ENCODE data around the gene BSCL2.

The BSCL2 gene

GRCh38 chr11:62716206-62716605 lies 9.0 kb upstream of the BSCL2 start:
- Histone ChIP-seq H3K27me3 (ENCODE audit: control insufficient read depth, low read length) (no peaks in the 10 kb centered on the region), H3K4me2 (ENCODE audit: low read length) (no peak overlapping the region), H3K79me2 (ENCODE audit: control insufficient read depth, low read length) (peaks cover 48% of the 10 kb centered on the region), H4K20me1 (ENCODE audit: control insufficient read depth, insufficient read depth, low read depth, low read length) (no peaks in the 10 kb centered on the region), H3K27ac (ENCODE audit: low read depth, low read length) (no peak overlapping the region), H3K4me1 (ENCODE audit: control insufficient read depth, low read length) (no peaks in the 10 kb centered on the region), H3K4me3 (ENCODE audit: low read length) (no peak overlapping the region), H3K36me3 (ENCODE audit: control insufficient read depth, low read length) (peaks cover 95% of the 10 kb centered on the region), H3K9me2 (replicated peaks; ENCODE audit: control insufficient read depth, low read length) (no peaks in the 10 kb centered on the region), H3K9me3 (ENCODE audit: control insufficient read depth, insufficient read depth, low read length) (no peaks in the 10 kb centered on the region), H3F3A (ENCODE audit: control insufficient read depth, insufficient read depth) (peaks cover 50% of the 10 kb centered on the region)
- TF ChIP-seq EZH2phosphoT487 (IDR thresholded peaks at IDR 0.05; ENCODE audit: borderline replicate concordance, low read length): no peak
- TF ChIP-seq CTCF (IDR thresholded peaks at IDR 0.05; ENCODE audit: low read depth, low read length, poor library complexity, severe bottlenecking): no peak

- no peaks in the 10 kb centered on the region for H3K9me3 ChIP-seq (ENCODE audit: control insufficient read depth, insufficient read depth, low read length)
- H3K27me3 ChIP-seq (ENCODE audit: control insufficient read depth, low read length): no peaks in the 10 kb centered on the region
- H3K4me1 ChIP-seq (ENCODE audit: control insufficient read depth, low read length): peaks cover 3% of the 10 kb centered on the region
- H4K20me1 ChIP-seq (ENCODE audit: control insufficient read depth, insufficient read depth, low read depth, low read length): no peaks in the 10 kb centered on the region
- no peak for TF ChIP-seq EZH2phosphoT487 (IDR thresholded peaks at IDR 0.05; ENCODE audit: borderline replicate concordance, low read length)
- TF ChIP-seq CTCF (IDR thresholded peaks at IDR 0.05; ENCODE audit: low read depth, low read length, poor library complexity, severe bottlenecking): no peak
- peaks cover 94% of the 10 kb centered on the region for H3K36me3 ChIP-seq (ENCODE audit: control insufficient read depth, low read length)
- no peak overlapping the region for H3K4me2 ChIP-seq (ENCODE audit: low read length)
- H3K27ac ChIP-seq (ENCODE audit: low read depth, low read length): no peak overlapping the region
- H3K4me3 ChIP-seq (ENCODE audit: low read length): no peak overlapping the region
- peaks cover 56% of the 10 kb centered on the region for H3F3A ChIP-seq (ENCODE audit: control insufficient read depth, insufficient read depth)
- H3K9me2 ChIP-seq (replicated peaks; ENCODE audit: control insufficient read depth, low read length): no peaks in the 10 kb centered on the region
- peaks cover 42% of the 10 kb centered on the region for H3K79me2 ChIP-seq (ENCODE audit: control insufficient read depth, low read length)
These were observed 8.2 kb upstream of the BSCL2 start for GRCh38 chr11:62715150-62716130.

GRCh38 chr11:62713343-62713742 lies 6.1 kb upstream of the BSCL2 start:
- Histone ChIP-seq H3K9me3 (ENCODE audit: control insufficient read depth, insufficient read depth, low read length) (no peaks in the 10 kb centered on the region), H3K9me2 (replicated peaks; ENCODE audit: control insufficient read depth, low read length) (no peaks in the 10 kb centered on the region), H3K79me2 (ENCODE audit: control insufficient read depth, low read length) (peaks cover 29% of the 10 kb centered on the region), H3K4me3 (ENCODE audit: low read length) (no peak overlapping the region), H3F3A (ENCODE audit: control insufficient read depth, insufficient read depth) (peaks cover 64% of the 10 kb centered on the region), H3K36me3 (ENCODE audit: control insufficient read depth, low read length) (peaks cover 82% of the 10 kb centered on the region), H3K27ac (ENCODE audit: low read depth, low read length) (peak overlapping the region; percentile 5; the same call in 1 of the 2 replicates), H3K4me2 (ENCODE audit: low read length) (no peak overlapping the region), H3K27me3 (ENCODE audit: control insufficient read depth, low read length) (no peaks in the 10 kb centered on the region), H3K4me1 (ENCODE audit: control insufficient read depth, low read length) (peaks cover 19% of the 10 kb centered on the region), H4K20me1 (ENCODE audit: control insufficient read depth, insufficient read depth, low read depth, low read length) (no peaks in the 10 kb centered on the region)
- TF ChIP-seq EZH2phosphoT487 (IDR thresholded peaks at IDR 0.05; ENCODE audit: borderline replicate concordance, low read length) (no peak), CTCF (IDR thresholded peaks at IDR 0.05; ENCODE audit: low read depth, low read length, poor library complexity, severe bottlenecking) (no peak)
